WTC11 (cell line): ENCODE data around the gene ATP5MC3.

Experiments used
- CBFB ChIP-seq: sonication (generic); formaldehyde crosslinking; IDR thresholded peaks from 2 replicates; pipeline ENCODE4 v1.8.1; 2022; ENCODE audit warnings: mild to moderate bottlenecking, low read depth, missing genetic modification reagents
- CTCF ChIP-seq: fragments of 200-600 bp; IDR thresholded peaks from 2 replicates; pipeline ENCODE4 v1.8.0; 2022; ENCODE audit warnings: antibody characterized with exemption
- TP53 ChIP-seq: sonication (generic); formaldehyde crosslinking; IDR thresholded peaks from 2 replicates; pipeline ENCODE4 v1.8.1; 2023; ENCODE audit warnings: mild to moderate bottlenecking, missing genetic modification reagents
- ZNF317 ChIP-seq: sonication (generic); formaldehyde crosslinking; IDR thresholded peaks from 2 replicates; pipeline ENCODE4 v1.8.1; 2023; ENCODE audit warnings: low read depth, mild to moderate bottlenecking, moderate library complexity, missing genetic modification reagents, borderline replicate concordance
- TF ChIP-seq, protein P1 (sequence below): sonication (generic); formaldehyde crosslinking; IDR thresholded peaks from 2 replicates; pipeline ENCODE4 v1.8.0; 2022; ENCODE audit warnings: missing genetic modification reagents

GRCh38 chr2:175205523-175205922, 24.0 kb upstream of the ATP5MC3 start:
- no peak for TF ChIP-seq CTCF
- no peak for TF ChIP-seq TP53 (CRISPR knock-in tag)
- no peak for TF ChIP-seq CBFB
- TF ChIP-seq, protein P1, sequence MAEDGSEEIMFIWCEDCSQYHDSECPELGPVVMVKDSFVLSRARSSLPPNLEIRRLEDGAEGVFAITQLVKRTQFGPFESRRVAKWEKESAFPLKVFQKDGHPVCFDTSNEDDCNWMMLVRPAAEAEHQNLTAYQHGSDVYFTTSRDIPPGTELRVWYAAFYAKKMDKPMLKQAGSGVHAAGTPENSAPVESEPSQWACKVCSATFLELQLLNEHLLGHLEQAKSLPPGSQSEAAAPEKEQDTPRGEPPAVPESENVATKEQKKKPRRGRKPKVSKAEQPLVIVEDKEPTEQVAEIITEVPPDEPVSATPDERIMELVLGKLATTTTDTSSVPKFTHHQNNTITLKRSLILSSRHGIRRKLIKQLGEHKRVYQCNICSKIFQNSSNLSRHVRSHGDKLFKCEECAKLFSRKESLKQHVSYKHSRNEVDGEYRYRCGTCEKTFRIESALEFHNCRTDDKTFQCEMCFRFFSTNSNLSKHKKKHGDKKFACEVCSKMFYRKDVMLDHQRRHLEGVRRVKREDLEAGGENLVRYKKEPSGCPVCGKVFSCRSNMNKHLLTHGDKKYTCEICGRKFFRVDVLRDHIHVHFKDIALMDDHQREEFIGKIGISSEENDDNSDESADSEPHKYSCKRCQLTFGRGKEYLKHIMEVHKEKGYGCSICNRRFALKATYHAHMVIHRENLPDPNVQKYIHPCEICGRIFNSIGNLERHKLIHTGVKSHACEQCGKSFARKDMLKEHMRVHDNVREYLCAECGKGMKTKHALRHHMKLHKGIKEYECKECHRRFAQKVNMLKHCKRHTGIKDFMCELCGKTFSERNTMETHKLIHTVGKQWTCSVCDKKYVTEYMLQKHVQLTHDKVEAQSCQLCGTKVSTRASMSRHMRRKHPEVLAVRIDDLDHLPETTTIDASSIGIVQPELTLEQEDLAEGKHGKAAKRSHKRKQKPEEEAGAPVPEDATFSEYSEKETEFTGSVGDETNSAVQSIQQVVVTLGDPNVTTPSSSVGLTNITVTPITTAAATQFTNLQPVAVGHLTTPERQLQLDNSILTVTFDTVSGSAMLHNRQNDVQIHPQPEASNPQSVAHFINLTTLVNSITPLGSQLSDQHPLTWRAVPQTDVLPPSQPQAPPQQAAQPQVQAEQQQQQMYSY: no peak
- no peak for TF ChIP-seq ZNF317 (CRISPR knock-in tag)
